Measurements from ENCODE around the gene CACNB2. TPM values are rescaled to one million over a fixed set of nuclear protein-coding genes. Genes with fewer than 3 reads are reported as not detected.

Gene CACNB2
- polyA plus RNA-seq, 1 of the 3 experiments (the other 2 are of a cell fraction): 0.74 TPM

DNA sequence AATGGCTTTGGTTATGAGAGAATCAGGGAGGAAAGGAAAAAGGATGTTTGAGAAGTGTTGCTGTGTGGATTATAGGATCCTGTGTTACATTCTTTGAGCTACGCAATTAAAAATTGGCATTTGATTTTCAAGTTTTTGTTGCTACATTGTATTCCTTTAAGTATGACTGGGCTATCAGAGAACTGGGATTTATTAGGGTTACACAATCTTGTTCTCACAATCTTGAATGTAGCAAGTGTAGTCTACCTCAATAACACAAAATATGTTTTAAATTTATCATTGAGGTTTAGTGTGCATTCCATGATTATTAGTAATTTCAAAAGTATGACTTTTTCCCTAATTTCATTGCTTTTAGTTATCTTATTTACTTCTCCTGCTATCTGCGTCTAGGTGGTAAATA is 113.9 kb downstream of the CACNB2 start:
- ChIA-PET CTCF (no interaction called here), POLR2A (no interaction called here)
- Histone ChIP-seq H3K9ac (no peak overlapping the region), H3K27ac (ENCODE audit: low read depth in 2 of 2, low read length in 1 of 2) (no peak overlapping the region), H3F3A (replicated peaks; ENCODE audit: insufficient read depth) (no peaks in the 10 kb centered on the region), H2AFZ (ENCODE audit: low read depth) (peak overlapping the region; percentile 6; the same call in 1 of the 2 replicates), H3K9me2 (peaks cover 3% of the 10 kb centered on the region; the same call in 1 of the 2 replicates), H4K20me1 (ENCODE audit: insufficient read depth) (no peaks in the 10 kb centered on the region), H3K4me1 (ENCODE audit: control insufficient read depth in 1 of 2, insufficient read depth in 2 of 2, low read depth in 1 of 2, low read length in 1 of 2) (no peaks in the 10 kb centered on the region; a peak in 1 of 4 replicates), H3K79me2 (ENCODE audit: insufficient read depth) (no peaks in the 10 kb centered on the region), H3K4me2 (no peak overlapping the region), H3K9me3 (no peaks in the 10 kb centered on the region), H3K4me3 (ENCODE audit: low read depth in 2 of 2, low read length in 1 of 2) (no peak overlapping the region), H3K36me3 (replicated peaks in 1 of 2; ENCODE audit: control insufficient read depth in 1 of 2, insufficient read depth in 2 of 2, low read length in 1 of 2) (no peaks in the 10 kb centered on the region), H3K27me3 (ENCODE audit: insufficient read depth) (no peaks in the 10 kb centered on the region; the same call in 1 of the 2 replicates)
- no peak for DNase-seq
- TF ChIP-seq TEAD4 (IDR thresholded peaks at IDR 0.05; ENCODE audit: borderline replicate concordance, insufficient read depth) (no peak), YY1 (IDR thresholded peaks at IDR 0.05; ENCODE audit: low read depth) (no peak), RFX5 (IDR thresholded peaks at IDR 0.05; ENCODE audit: low read length) (no peak), SMC3 (IDR thresholded peaks at IDR 0.05; ENCODE audit: low read depth, low read length) (no peak), EP300 (IDR thresholded peaks at IDR 0.05; ENCODE audit: borderline replicate concordance in 1 of 2, low read depth in 1 of 2, low read length in 1 of 2) (no peak)
- WGBS (ENCODE audit: low lambda C conversion rate): 80% methylated on average over 2 of the region's 2 CpGs

GRCh38 chr10:18254692-18255091 is 114.5 kb downstream of the CACNB2 start:
- WGBS (ENCODE audit: low lambda C conversion rate): 80% methylated on average over 4 of the region's 4 CpGs

More at GRCh38 chr10:18254692-18255091, 114.5 kb downstream of the CACNB2 start:
- Histone ChIP-seq H3K9ac (no peak overlapping the region), H3K9me2 (peaks cover 3% of the 10 kb centered on the region; the same call in 1 of the 2 replicates), H3K9me3 (no peaks in the 10 kb centered on the region), H3K4me2 (no peak overlapping the region), H3K27me3 (ENCODE audit: insufficient read depth) (no peaks in the 10 kb centered on the region), H3K4me1 (ENCODE audit: control insufficient read depth in 1 of 2, insufficient read depth in 2 of 2, low read depth in 1 of 2, low read length in 1 of 2) (no peaks in the 10 kb centered on the region; a peak in 1 of 4 replicates), H3F3A (replicated peaks; ENCODE audit: insufficient read depth) (no peaks in the 10 kb centered on the region), H4K20me1 (ENCODE audit: insufficient read depth) (no peaks in the 10 kb centered on the region), H2AFZ (ENCODE audit: low read depth) (peak overlapping the region; percentile 6; the same call in 1 of the 2 replicates), H3K79me2 (ENCODE audit: insufficient read depth) (no peaks in the 10 kb centered on the region), H3K36me3 (replicated peaks in 1 of 2; ENCODE audit: control insufficient read depth in 1 of 2, insufficient read depth in 2 of 2, low read length in 1 of 2) (no peaks in the 10 kb centered on the region), H3K27ac (ENCODE audit: low read depth in 2 of 2, low read length in 1 of 2) (no peak overlapping the region), H3K4me3 (ENCODE audit: low read depth in 2 of 2, low read length in 1 of 2) (no peak overlapping the region)
- no peak for TF ChIP-seq MXI1 (IDR thresholded peaks at IDR 0.05; ENCODE audit: low read depth, low read length)
- no peak for TF ChIP-seq TEAD4 (IDR thresholded peaks at IDR 0.05; ENCODE audit: borderline replicate concordance, insufficient read depth)
- TF ChIP-seq, protein P1, sequence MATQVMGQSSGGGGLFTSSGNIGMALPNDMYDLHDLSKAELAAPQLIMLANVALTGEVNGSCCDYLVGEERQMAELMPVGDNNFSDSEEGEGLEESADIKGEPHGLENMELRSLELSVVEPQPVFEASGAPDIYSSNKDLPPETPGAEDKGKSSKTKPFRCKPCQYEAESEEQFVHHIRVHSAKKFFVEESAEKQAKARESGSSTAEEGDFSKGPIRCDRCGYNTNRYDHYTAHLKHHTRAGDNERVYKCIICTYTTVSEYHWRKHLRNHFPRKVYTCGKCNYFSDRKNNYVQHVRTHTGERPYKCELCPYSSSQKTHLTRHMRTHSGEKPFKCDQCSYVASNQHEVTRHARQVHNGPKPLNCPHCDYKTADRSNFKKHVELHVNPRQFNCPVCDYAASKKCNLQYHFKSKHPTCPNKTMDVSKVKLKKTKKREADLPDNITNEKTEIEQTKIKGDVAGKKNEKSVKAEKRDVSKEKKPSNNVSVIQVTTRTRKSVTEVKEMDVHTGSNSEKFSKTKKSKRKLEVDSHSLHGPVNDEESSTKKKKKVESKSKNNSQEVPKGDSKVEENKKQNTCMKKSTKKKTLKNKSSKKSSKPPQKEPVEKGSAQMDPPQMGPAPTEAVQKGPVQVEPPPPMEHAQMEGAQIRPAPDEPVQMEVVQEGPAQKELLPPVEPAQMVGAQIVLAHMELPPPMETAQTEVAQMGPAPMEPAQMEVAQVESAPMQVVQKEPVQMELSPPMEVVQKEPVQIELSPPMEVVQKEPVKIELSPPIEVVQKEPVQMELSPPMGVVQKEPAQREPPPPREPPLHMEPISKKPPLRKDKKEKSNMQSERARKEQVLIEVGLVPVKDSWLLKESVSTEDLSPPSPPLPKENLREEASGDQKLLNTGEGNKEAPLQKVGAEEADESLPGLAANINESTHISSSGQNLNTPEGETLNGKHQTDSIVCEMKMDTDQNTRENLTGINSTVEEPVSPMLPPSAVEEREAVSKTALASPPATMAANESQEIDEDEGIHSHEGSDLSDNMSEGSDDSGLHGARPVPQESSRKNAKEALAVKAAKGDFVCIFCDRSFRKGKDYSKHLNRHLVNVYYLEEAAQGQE (IDR thresholded peaks at IDR 0.05; ENCODE audit: low read depth, low read length): no peak
- no peak for TF ChIP-seq TCF12 (IDR thresholded peaks at IDR 0.05)
- TF ChIP-seq POLR2AphosphoS5 (IDR thresholded peaks at IDR 0.05; ENCODE audit: low read depth, low read length): no peak
- TF ChIP-seq SMC3 (IDR thresholded peaks at IDR 0.05; ENCODE audit: low read depth, low read length): no peak
- no peak for TF ChIP-seq MEF2A (IDR thresholded peaks at IDR 0.05; ENCODE audit: borderline replicate concordance, low read depth)
- TF ChIP-seq, protein P2, sequence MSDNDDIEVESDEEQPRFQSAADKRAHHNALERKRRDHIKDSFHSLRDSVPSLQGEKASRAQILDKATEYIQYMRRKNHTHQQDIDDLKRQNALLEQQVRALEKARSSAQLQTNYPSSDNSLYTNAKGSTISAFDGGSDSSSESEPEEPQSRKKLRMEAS (IDR thresholded peaks at IDR 0.05; ENCODE audit: low read depth): no peak
- no peak for TF ChIP-seq GABPA (IDR thresholded peaks at IDR 0.05; ENCODE audit: low read depth)
- no peak for TF ChIP-seq JUND (IDR thresholded peaks at IDR 0.05)
- TF ChIP-seq PBX3 (IDR thresholded peaks at IDR 0.05): no peak
- no peak for TF ChIP-seq RFX5 (IDR thresholded peaks at IDR 0.05; ENCODE audit: low read length)
- no peak for TF ChIP-seq FOXJ3 (CRISPR knock-in tag; IDR thresholded peaks at IDR 0.05)
- no peak for TF ChIP-seq FOXM1 (IDR thresholded peaks at IDR 0.05; ENCODE audit: low read depth)
- TF ChIP-seq NRF1 (IDR thresholded peaks at IDR 0.05; ENCODE audit: low read depth, low read length): no peak
- TF ChIP-seq SIN3A (IDR thresholded peaks at IDR 0.05; ENCODE audit: borderline replicate concordance, low read depth, low read length): no peak
- no peak for TF ChIP-seq RCOR1 (IDR thresholded peaks at IDR 0.05; ENCODE audit: low read length)
- TF ChIP-seq, protein P3, sequence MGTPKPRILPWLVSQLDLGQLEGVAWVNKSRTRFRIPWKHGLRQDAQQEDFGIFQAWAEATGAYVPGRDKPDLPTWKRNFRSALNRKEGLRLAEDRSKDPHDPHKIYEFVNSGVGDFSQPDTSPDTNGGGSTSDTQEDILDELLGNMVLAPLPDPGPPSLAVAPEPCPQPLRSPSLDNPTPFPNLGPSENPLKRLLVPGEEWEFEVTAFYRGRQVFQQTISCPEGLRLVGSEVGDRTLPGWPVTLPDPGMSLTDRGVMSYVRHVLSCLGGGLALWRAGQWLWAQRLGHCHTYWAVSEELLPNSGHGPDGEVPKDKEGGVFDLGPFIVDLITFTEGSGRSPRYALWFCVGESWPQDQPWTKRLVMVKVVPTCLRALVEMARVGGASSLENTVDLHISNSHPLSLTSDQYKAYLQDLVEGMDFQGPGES (IDR thresholded peaks at IDR 0.05; ENCODE audit: low read depth, low read length): no peak
- TF ChIP-seq ELF1 (IDR thresholded peaks at IDR 0.05): no peak
- no peak for TF ChIP-seq NFIC (IDR thresholded peaks at IDR 0.05; ENCODE audit: borderline replicate concordance)
- CTCF ChIA-PET: interaction anchor here (1.3 kb wide), 1 partner anchor 15 kb away, joined by 3 read pairs; no protein-coding TSS in a partner anchor
- no peak for DNase-seq
- POLR2A ChIA-PET: no interaction called here
